SH-SY5Y (cell line): ENCODE measurements around the gene NFE2L2.

Experiments
- GATA2 ChIP-seq: IDR thresholded peaks from 2 replicates; pipeline ENCODE4 v1.6.1; 2011; ENCODE audit warnings: mild to moderate bottlenecking, low read depth, low read length
- GATA3 ChIP-seq: IDR thresholded peaks from 2 replicates; pipeline ENCODE4 v1.6.1; 2011; ENCODE audit warnings: low read depth, mild to moderate bottlenecking, low read length, moderate library complexity

DNA sequence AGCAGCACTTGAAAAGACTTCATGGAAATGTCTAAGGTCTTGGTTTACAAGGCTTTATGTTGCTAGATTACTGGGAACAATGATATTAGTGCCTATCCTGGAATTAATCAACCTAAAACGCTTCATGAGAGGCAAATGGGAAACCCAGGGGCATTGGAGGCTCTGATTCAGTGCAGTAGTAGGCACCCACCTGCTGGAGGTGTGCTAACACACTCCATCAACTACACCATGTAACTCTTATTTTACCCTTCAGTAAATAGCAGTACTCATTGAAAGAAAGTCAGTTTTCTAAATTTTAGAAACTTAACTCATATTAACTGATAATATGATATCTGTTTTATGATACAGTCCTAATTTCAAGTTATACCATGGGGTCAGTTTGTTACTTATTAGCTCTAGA is 69.3 kb downstream of the NFE2L2 start:
- TF ChIP-seq GATA2: no peak
- TF ChIP-seq GATA3: no peak
